ENCODE results near the gene ZNF175.
"Not testable (repeated sequence)": the region's sequence is repeated elsewhere in the genome, so short reads cannot be mapped to it uniquely, and the experiment has no call there.

The ZNF175 gene

DNA sequence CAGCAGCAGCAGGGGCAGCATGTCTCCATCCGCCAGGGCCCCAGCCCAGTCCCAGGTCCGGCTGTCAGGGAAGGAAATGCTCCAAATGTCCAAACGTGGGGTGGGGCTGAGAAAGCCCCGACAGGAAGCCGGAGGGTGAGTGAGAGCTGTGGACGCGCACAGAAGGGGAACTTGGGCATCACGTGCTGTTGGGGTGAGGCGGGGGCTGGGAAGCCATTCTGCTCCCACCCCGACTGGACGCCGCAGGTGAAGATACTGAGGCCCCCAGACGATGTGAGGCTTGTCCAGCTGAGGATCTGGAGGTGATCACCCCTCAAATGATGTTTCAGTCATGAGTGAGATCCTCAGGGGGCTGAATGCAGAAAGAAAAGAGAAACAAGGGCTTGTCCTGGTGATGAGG lies 59.2 kb downstream of the ZNF175 start, which contains the start of gene SIGLEC5:
SIGLEC5 (minus strand) TSS at position 87 of the 400 bp plus-strand sequence; CDS start at position 21, 66 bp downstream.
- not testable (repeated sequence) for TF ChIP-seq TAF1 (IDR thresholded peaks at IDR 0.05; ENCODE audit: borderline replicate concordance, insufficient read depth, low read length); SIN3A (IDR thresholded peaks at IDR 0.05; ENCODE audit: borderline replicate concordance, insufficient read depth, low read length); POLR2AphosphoS5 (IDR thresholded peaks at IDR 0.05; ENCODE audit: low read depth, low read length)

DNA sequence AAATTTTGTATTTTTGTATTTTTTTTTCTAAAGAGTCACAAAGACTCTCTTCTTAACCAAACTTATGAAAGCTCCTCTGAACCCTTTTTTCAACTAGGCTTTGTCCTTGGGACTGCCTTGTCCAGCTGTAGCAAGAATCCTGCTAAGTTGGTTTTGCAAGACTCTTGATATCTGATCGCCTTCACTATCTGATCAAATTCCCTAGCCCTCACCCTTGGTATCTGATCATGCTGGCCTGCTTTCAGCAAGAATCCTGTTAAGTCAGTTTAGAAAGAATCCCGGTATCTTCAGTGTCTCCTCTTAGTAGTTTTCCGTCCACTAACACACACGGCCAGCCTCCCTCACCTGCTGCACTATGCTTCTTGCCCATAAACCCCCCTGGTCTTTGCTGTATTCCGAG lies 61.0 kb downstream of the ZNF175 start:
- TF ChIP-seq REST (IDR thresholded peaks at IDR 0.05; ENCODE audit: insufficient read depth in 1 of 2, low read depth in 2 of 2, low read length in 2 of 2) (no peak), SIN3A (IDR thresholded peaks at IDR 0.05; ENCODE audit: borderline replicate concordance, insufficient read depth, low read length) (no peak), POLR2AphosphoS5 (IDR thresholded peaks at IDR 0.05; ENCODE audit: low read depth, low read length) (no peak), TAF1 (IDR thresholded peaks at IDR 0.05; ENCODE audit: borderline replicate concordance, insufficient read depth, low read length) (no peak), FOXP2 (optimal IDR thresholded peaks at IDR 0.05; ENCODE audit: borderline replicate concordance, extremely low read depth, extremely low read length, insufficient read depth) (no peak)

DNA sequence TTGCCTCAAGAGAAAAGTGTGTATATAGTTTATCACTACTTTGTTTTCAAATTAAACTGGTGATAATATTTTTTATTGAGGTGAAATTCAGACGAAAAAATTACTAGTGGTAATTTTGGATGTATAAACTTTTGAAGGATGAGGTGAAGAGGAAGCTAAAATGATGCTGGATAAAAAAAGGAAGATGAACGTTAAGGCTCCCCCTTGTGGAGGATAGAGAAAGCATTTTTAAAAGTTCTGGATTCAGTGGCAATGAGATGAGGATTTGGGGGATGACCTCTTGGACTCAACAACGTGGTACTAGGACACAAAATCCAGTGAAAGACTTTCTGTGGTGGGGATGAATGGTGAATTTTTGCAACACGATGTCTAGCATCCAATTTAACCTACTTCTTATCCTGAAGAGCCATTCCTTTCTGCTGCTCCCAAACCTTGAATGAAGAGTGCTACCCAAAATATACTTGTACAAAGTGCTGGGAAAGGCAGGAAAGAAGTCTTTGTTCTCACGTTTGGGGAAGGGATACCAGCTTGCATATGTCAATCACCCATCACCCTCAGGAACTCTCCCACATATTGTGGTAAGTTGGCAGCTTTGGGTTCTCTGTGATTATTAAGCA lies 66.4 kb downstream of the ZNF175 start:
- TF ChIP-seq REST (IDR thresholded peaks at IDR 0.05; ENCODE audit: insufficient read depth in 1 of 2, low read depth in 2 of 2, low read length in 2 of 2): no peak
- TF ChIP-seq FOXP2 (optimal IDR thresholded peaks at IDR 0.05; ENCODE audit: borderline replicate concordance, extremely low read depth, extremely low read length, insufficient read depth): no peak
- TF ChIP-seq POLR2AphosphoS5 (IDR thresholded peaks at IDR 0.05; ENCODE audit: low read depth, low read length): no peak
- TF ChIP-seq SIN3A (IDR thresholded peaks at IDR 0.05; ENCODE audit: borderline replicate concordance, insufficient read depth, low read length): no peak
- no peak for TF ChIP-seq TAF1 (IDR thresholded peaks at IDR 0.05; ENCODE audit: borderline replicate concordance, insufficient read depth, low read length)

GRCh38 chr19:51639916-51640315 lies 68.8 kb downstream of the ZNF175 start:
- TF ChIP-seq POLR2AphosphoS5 (IDR thresholded peaks at IDR 0.05; ENCODE audit: low read depth, low read length) (no peak), REST (IDR thresholded peaks at IDR 0.05; ENCODE audit: insufficient read depth in 1 of 2, low read depth in 2 of 2, low read length in 2 of 2) (no peak)

DNA sequence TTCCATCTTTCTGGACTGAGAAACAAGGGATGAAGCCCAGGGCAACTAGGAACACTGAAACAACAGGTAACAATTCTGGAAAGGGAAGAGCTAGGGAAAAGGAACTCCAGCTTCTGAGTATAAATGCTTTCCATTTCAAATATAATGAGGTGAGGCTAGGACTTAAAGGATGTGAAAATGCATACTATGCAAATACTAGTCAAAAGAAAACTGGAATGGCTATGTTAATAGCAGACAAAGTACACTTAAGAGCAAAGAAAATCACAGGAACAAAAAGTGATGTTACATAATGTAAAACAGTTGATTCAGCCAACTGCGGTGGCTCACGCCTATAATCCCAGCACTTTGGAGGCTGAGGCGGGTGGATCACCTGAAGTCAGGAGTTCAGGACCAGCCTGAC lies 69.3 kb downstream of the ZNF175 start:
- TF ChIP-seq TAF1 (IDR thresholded peaks at IDR 0.05; ENCODE audit: borderline replicate concordance, insufficient read depth, low read length) (no peak), SIN3A (IDR thresholded peaks at IDR 0.05; ENCODE audit: borderline replicate concordance, insufficient read depth, low read length) (no peak), REST (IDR thresholded peaks at IDR 0.05; ENCODE audit: insufficient read depth in 1 of 2, low read depth in 2 of 2, low read length in 2 of 2) (no peak), FOXP2 (optimal IDR thresholded peaks at IDR 0.05; ENCODE audit: borderline replicate concordance, extremely low read depth, extremely low read length, insufficient read depth) (no peak), POLR2AphosphoS5 (IDR thresholded peaks at IDR 0.05; ENCODE audit: low read depth, low read length) (no peak)

Data from PFSK-1 (cell line).